K562 (cell line): Measurements from ENCODE around the gene SURF6.

Experiments used
- ARID1B ChIP-seq: fragments of 450-650 bp; IDR thresholded peaks from 2 replicates; pipeline ENCODE4 v1.6.1; 2016; ENCODE audit warnings: antibody characterized with exemption, mild to moderate bottlenecking, inconsistent platforms
- CCAR2 ChIP-seq: fragments of 200-400 bp; formaldehyde crosslinking; IDR thresholded peaks from 2 replicates; pipeline ENCODE4 v1.6.1; 2017; ENCODE audit warnings: mild to moderate bottlenecking, low read depth, low read length
- CHD1 ChIP-seq: fragments of 200-600 bp; sonication (generic); IDR thresholded peaks from one replicate; pipeline ENCODE4 v1.6.1; 2012; ENCODE audit warnings: mild to moderate bottlenecking, moderate library complexity, low read length, inconsistent platforms
- CHD2 ChIP-seq: IDR thresholded peaks from 2 replicates; pipeline ENCODE4 v1.6.1; 2011; ENCODE audit warnings: low read depth, low read length
- ETS2 ChIP-seq: IDR thresholded peaks from 2 replicates; pipeline ENCODE4 v1.6.1; 2016; ENCODE audit warnings: borderline replicate concordance, missing genetic modification characterization, mild to moderate bottlenecking, moderate library complexity, missing compliant biosample characterization; ENCODE audit not compliant: poor library complexity, severe bottlenecking
- KLF10 ChIP-seq: fragments of 250-450 bp; sonication (Bioruptor Pico); IDR thresholded peaks from 2 replicates; pipeline ENCODE4 v1.6.1; 2021; ENCODE audit warnings: matching md5 sums
- RFX5 ChIP-seq: IDR thresholded peaks from 2 replicates; pipeline ENCODE4 v1.6.1; 2011; ENCODE audit warnings: low read depth, mild to moderate bottlenecking, improper control_type of control experiment, low read length
- TBP ChIP-seq: optimal IDR thresholded peaks from 2 replicates; pipeline ENCODE3; 2011; ENCODE audit warnings: low read depth, low read length, improper control_type of control experiment
- ZNF239 ChIP-seq: fragments of 250-450 bp; sonication (Bioruptor Pico); IDR thresholded peaks from 2 replicates; pipeline ENCODE4 v1.4.0; 2020; ENCODE audit warnings: mild to moderate bottlenecking
- TF ChIP-seq, protein P1 (sequence below), 2 experiments: fragments of 450-650 bp; formaldehyde crosslinking in 1 of 2; IDR thresholded peaks; 2 replicates each; pipeline versions ENCODE4 v1.4.0 to v1.6.1; 2014 to 2020; ENCODE audit warnings: mild to moderate bottlenecking in 2 of 2, borderline replicate concordance in 1 of 2, low read depth in 1 of 2

DNA sequence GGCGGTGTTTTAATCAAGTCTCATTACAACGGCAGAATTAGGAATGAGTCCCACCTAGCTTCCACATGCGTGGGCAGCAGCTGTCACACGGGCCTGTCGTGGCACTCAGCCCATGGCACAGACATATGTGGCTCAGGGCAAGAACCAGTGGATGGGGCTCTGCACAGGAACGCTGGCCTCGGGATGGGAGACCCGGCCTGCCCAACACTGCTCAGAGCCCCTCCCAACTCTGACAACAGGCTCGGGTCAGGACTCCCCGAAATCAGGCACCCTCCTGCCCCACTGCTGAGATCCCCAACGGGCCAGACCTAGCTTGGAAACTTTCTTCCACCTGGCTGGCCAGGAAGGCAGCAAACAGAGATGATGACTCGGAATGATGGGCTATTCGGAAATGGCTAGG, 4.9 kb upstream of the SURF6 start:
- TF ChIP-seq KLF10 (CRISPR knock-in tag): no peak
- no peak for TF ChIP-seq ZNF239
- no peak for TF ChIP-seq ETS2 (tag)
- TF ChIP-seq ARID1B: no peak
- TF ChIP-seq RFX5: no peak
- TF ChIP-seq, protein P1, sequence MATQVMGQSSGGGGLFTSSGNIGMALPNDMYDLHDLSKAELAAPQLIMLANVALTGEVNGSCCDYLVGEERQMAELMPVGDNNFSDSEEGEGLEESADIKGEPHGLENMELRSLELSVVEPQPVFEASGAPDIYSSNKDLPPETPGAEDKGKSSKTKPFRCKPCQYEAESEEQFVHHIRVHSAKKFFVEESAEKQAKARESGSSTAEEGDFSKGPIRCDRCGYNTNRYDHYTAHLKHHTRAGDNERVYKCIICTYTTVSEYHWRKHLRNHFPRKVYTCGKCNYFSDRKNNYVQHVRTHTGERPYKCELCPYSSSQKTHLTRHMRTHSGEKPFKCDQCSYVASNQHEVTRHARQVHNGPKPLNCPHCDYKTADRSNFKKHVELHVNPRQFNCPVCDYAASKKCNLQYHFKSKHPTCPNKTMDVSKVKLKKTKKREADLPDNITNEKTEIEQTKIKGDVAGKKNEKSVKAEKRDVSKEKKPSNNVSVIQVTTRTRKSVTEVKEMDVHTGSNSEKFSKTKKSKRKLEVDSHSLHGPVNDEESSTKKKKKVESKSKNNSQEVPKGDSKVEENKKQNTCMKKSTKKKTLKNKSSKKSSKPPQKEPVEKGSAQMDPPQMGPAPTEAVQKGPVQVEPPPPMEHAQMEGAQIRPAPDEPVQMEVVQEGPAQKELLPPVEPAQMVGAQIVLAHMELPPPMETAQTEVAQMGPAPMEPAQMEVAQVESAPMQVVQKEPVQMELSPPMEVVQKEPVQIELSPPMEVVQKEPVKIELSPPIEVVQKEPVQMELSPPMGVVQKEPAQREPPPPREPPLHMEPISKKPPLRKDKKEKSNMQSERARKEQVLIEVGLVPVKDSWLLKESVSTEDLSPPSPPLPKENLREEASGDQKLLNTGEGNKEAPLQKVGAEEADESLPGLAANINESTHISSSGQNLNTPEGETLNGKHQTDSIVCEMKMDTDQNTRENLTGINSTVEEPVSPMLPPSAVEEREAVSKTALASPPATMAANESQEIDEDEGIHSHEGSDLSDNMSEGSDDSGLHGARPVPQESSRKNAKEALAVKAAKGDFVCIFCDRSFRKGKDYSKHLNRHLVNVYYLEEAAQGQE (IDR thresholded peaks at IDR 0.05; ENCODE audit: borderline replicate concordance): no peak
- TF ChIP-seq, protein P1 (CRISPR knock-in tag; IDR thresholded peaks at IDR 0.05; ENCODE audit: low read depth): no peak
- TF ChIP-seq CCAR2: no peak
- no peak for TF ChIP-seq TBP
- TF ChIP-seq CHD2: no peak
- TF ChIP-seq CHD1: no peak
